ENCODE measurements around the gene NTRK2.

DNA sequence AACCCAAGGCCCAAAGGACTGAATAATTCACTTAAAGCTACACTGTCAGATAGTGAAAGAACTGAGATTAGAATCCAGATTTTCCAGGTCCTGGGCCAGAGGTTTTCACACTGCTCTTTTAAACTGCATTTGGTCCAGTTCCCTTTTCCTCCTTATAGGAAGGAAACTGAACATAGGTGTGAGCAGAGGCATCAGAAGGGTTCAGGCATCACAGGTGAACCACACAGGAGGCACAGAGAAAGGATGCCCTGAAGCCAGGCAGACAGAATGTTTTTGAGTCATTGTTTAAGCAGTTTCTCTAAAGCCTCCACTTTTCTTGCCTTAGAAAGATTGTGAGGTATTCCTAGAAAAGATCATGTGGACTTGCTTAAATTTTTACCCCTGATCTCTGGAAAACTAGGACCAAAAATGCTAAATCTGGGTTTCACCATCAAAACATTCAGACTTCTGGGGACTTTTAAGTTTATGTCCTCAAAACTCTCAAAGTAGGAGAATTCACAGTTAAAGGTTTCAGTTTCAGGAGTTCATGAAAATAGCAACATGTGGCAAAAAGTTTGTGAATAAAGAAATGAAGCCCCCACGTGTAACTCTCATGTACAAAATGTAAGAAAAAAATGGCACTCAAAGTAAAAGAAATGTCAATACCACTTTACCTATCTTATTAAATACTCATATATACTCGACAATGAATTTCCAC lies 386.1 kb downstream of the NTRK2 start:
- no peak for TF ChIP-seq ZNF70 (CRISPR knock-in tag; IDR thresholded peaks at IDR 0.05)
- TF ChIP-seq, protein P1, sequence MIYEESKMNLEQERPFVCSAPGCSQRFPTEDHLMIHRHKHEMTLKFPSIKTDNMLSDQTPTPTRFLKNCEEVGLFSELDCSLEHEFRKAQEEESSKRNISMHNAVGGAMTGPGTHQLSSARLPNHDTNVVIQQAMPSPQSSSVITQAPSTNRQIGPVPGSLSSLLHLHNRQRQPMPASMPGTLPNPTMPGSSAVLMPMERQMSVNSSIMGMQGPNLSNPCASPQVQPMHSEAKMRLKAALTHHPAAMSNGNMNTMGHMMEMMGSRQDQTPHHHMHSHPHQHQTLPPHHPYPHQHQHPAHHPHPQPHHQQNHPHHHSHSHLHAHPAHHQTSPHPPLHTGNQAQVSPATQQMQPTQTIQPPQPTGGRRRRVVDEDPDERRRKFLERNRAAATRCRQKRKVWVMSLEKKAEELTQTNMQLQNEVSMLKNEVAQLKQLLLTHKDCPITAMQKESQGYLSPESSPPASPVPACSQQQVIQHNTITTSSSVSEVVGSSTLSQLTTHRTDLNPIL (CRISPR knock-in tag; IDR thresholded peaks at IDR 0.05; ENCODE audit: low read depth): no peak
